HG02938 (cell line): ENCODE results near the gene VIT.
"Not testable (repeated sequence)": the region's sequence is repeated elsewhere in the genome, so short reads cannot be mapped to it uniquely, and the experiment has no call there.

ENCODE experiments used
- ATAC-seq: cut with Tn5 transposase; IDR thresholded peaks from one replicate; pipeline ENCODE4 v1.9.1; 2021; ENCODE audit warnings: mild to moderate bottlenecking, moderate library complexity; ENCODE audit not compliant: unreplicated experiment

The VIT gene

GRCh38 chr2:36801088-36801487, 104.6 kb downstream of the VIT start:
- ATAC-seq = no peak

- no peak for ATAC-seq
These were observed 106.4 kb downstream of the VIT start for GRCh38 chr2:36802952-36803351.

GRCh38 chr2:36805635-36806224, 109.2 kb downstream of the VIT start:
- ATAC-seq = no peak

GRCh38 chr2:36807223-36807886, 110.8 kb downstream of the VIT start:
- ATAC-seq = no peak

- ATAC-seq = no peak
These were observed 112.0 kb downstream of the VIT start for GRCh38 chr2:36808386-36809068.

GRCh38 chr2:36809069-36809445, 112.5 kb downstream of the VIT start:
- no peak for ATAC-seq

GRCh38 chr2:36811071-36811470, 114.6 kb downstream of the VIT start:
- no peak for ATAC-seq

- ATAC-seq = no peak
These were observed 115.7 kb downstream of the VIT start for GRCh38 chr2:36812196-36812595.

- no peak for ATAC-seq
These were observed 122.0 kb downstream of the VIT start for GRCh38 chr2:36818542-36818941.

GRCh38 chr2:36819095-36819711, 122.7 kb downstream of the VIT start:
- no peak for ATAC-seq

GRCh38 chr2:36820942-36821605, 124.6 kb downstream of the VIT start:
- ATAC-seq = no peak

GRCh38 chr2:36823862-36824261, 127.4 kb downstream of the VIT start:
- ATAC-seq = no peak

GRCh38 chr2:36824273-36824672, 127.8 kb downstream of the VIT start:
- no peak for ATAC-seq

GRCh38 chr2:36824683-36825082, 128.2 kb downstream of the VIT start:
- not testable (repeated sequence) for ATAC-seq

GRCh38 chr2:36831185-36831584, 134.7 kb downstream of the VIT start:
- ATAC-seq = no peak

- no peak for ATAC-seq
These were observed 137.7 kb downstream of the VIT start for GRCh38 chr2:36834203-36834602.

GRCh38 chr2:36834731-36835524, 138.4 kb downstream of the VIT start:
- no peak for ATAC-seq

- no peak for ATAC-seq
These were observed 143.6 kb downstream of the VIT start for GRCh38 chr2:36839976-36840617.

GRCh38 chr2:36843838-36844237, 147.3 kb downstream of the VIT start:
- no peak for ATAC-seq

GRCh38 chr2:36849265-36849664, 152.8 kb downstream of the VIT start:
- ATAC-seq = no peak
